NT2/D1 (cell line): ENCODE results near the gene ABCC4.

Source experiments
- SUZ12 ChIP-seq: IDR thresholded peaks from 2 replicates; pipeline ENCODE4 v1.6.1; 2011; ENCODE audit not compliant: insufficient read length, insufficient read depth; ENCODE audit errors: extremely low read depth
- YY1 ChIP-seq: IDR thresholded peaks from 2 replicates; pipeline ENCODE4 v1.6.1; 2011; ENCODE audit not compliant: insufficient read length, insufficient read depth

- TF ChIP-seq SUZ12 (no peak), YY1 (no peak)
Measured at GRCh38 chr13:95295026-95295425, 6.2 kb downstream of the ABCC4 start.
